ENCODE data around the gene POLR2J3.
"Not testable (repeated sequence)": the region's sequence is repeated elsewhere in the genome, so short reads cannot be mapped to it uniquely, and the experiment has no call there.

The POLR2J3 gene

GRCh38 chr7:102581722-102582121 is 9.3 kb upstream of the POLR2J3 start:
- DNase-seq: not testable (repeated sequence)

GRCh38 chr7:102578486-102578885 is 6.1 kb upstream of the POLR2J3 start:
- not testable (repeated sequence) for DNase-seq

GRCh38 chr7:102577315-102578240 is 5.2 kb upstream of the POLR2J3 start:
- not testable (repeated sequence) for DNase-seq

- not testable (repeated sequence) for DNase-seq
These were observed 4.0 kb upstream of the POLR2J3 start for GRCh38 chr7:102576363-102576762.

- not testable (repeated sequence) for DNase-seq
These were observed 2.2 kb upstream of the POLR2J3 start for GRCh38 chr7:102574607-102575006.

- DNase-seq: not testable (repeated sequence)
These were observed 3.8 kb downstream of the POLR2J3 start for GRCh38 chr7:102568620-102569019.

- DNase-seq: not testable (repeated sequence)
These were observed 21.5 kb downstream of the POLR2J3 start, which contains the start of gene SPDYE2 for GRCh38 chr7:102550808-102551422. TSS of gene SPDYE2 (plus strand) at chr7:102551226. CDS start at chr7:102553256, 2,030 bp downstream.

GRCh38 chr7:102546353-102546752 is 26.0 kb downstream of the POLR2J3 start:
- not testable (repeated sequence) for DNase-seq

- DNase-seq: not testable (repeated sequence)
These were observed 27.1 kb downstream of the POLR2J3 start for GRCh38 chr7:102545288-102545687.

- not testable (repeated sequence) for DNase-seq
These were observed 28.0 kb downstream of the POLR2J3 start for GRCh38 chr7:102544372-102544771.

- not testable (repeated sequence) for DNase-seq
These were observed 28.8 kb downstream of the POLR2J3 start, which contains the start of gene UPK3BL2 for GRCh38 chr7:102543596-102543995. TSS of gene UPK3BL2 (minus strand) at chr7:102543696. CDS start at chr7:102543636, 60 bp downstream.

GRCh38 chr7:102542771-102543170 is 29.6 kb downstream of the POLR2J3 start:
- not testable (repeated sequence) for DNase-seq

GRCh38 chr7:102542083-102542482 is 30.3 kb downstream of the POLR2J3 start:
- DNase-seq: not testable (repeated sequence)

- DNase-seq: not testable (repeated sequence)
These were observed 31.8 kb downstream of the POLR2J3 start for GRCh38 chr7:102540604-102541003.

- DNase-seq: not testable (repeated sequence)
These were observed 37.2 kb downstream of the POLR2J3 start for GRCh38 chr7:102535062-102535615.

- DNase-seq: not testable (repeated sequence)
These were observed 40.3 kb downstream of the POLR2J3 start for GRCh38 chr7:102532127-102532526.

- not testable (repeated sequence) for DNase-seq
These were observed 40.8 kb downstream of the POLR2J3 start for GRCh38 chr7:102531583-102531982.

- not testable (repeated sequence) for DNase-seq
These were observed 44.3 kb downstream of the POLR2J3 start for GRCh38 chr7:102527822-102528793.

GRCh38 chr7:102527182-102527581 is 45.2 kb downstream of the POLR2J3 start:
- DNase-seq: not testable (repeated sequence)

GRCh38 chr7:102524803-102525202 is 47.6 kb downstream of the POLR2J3 start:
- not testable (repeated sequence) for DNase-seq

- DNase-seq: not testable (repeated sequence)
These were observed 51.6 kb downstream of the POLR2J3 start for GRCh38 chr7:102520797-102521196.
